H4 (cell line): ENCODE measurements around the gene ERAL1. TPM values are rescaled to one million over a fixed set of nuclear protein-coding genes. Genes with fewer than 3 reads are reported as not detected.
"Not testable (repeated sequence)": the region's sequence is repeated elsewhere in the genome, so short reads cannot be mapped to it uniquely, and the experiment has no call there.

Experiments used
- DNase-seq: peaks from one replicate; pipeline ENCODE4 v3.0.0-alpha.2; 2015; ENCODE audit warnings: low spot score
- total RNA-seq: library from RNA; depleted of rRNA; stranded (reverse); fragments of >200 nt; shearing (Covaris generic); gene quantifications from 2 replicates; pipeline ENCODE4 v1.2.3, GENCODE V29; 2014; rRNA removed

Gene ERAL1
- total RNA-seq: 23.4 and 37.5 TPM in 2 replicates

GRCh38 chr17:28854457-28855335 lies at the start of gene ERAL1:
Gene ERAL1 (plus strand): TSS chr17:28855016. CDS start chr17:28855035, 19 bp downstream.
- peak; percentile 77 for DNase-seq

- DNase-seq: peak; percentile 73
Measured at GRCh38 chr17:28807925-28808634, 46.7 kb upstream of the ERAL1 start.

- no peak for DNase-seq
Measured at GRCh38 chr17:28810437-28810836, 44.4 kb upstream of the ERAL1 start.

- DNase-seq: no peak
Measured at GRCh38 chr17:28811651-28812090, 43.1 kb upstream of the ERAL1 start.

DNA sequence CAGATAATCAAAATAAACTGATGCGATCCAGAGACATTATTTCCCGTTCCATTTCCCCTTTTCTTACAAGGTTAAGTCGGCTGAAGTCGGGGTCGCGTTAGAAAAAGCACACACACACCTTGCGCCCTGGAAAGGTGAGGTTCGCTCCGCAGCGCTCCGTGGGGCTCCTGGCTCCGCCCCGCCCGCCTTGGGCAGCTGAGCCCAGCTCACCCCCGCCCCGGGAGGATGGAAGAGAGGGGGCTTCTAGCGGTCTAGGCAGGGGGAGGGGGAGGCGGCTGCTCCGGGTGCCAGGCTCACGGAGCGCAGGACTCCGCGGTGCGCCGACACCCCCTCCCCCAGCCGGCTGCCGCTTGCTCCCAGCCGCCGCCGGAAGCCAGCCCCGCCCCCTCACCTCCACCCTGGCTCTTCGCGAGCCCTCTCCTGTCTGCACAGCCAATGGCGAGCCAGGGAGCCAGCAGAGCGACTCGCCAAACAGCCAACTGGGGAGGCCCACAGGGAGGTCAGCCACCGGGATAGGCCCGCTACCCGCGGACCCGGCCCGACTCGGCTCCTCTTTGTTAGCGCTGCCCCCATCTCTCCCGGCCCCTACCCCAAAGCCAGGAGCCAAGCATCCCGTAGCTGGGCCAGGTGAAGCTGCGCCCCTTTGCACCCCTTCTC lies 42.6 kb upstream of the ERAL1 start:
- peak; percentile 96 for DNase-seq

- DNase-seq: peak; percentile 31
Measured at GRCh38 chr17:28812748-28813377, 42.0 kb upstream of the ERAL1 start.

- no peak for DNase-seq
Measured at GRCh38 chr17:28816540-28816939, 38.3 kb upstream of the ERAL1 start.

DNA sequence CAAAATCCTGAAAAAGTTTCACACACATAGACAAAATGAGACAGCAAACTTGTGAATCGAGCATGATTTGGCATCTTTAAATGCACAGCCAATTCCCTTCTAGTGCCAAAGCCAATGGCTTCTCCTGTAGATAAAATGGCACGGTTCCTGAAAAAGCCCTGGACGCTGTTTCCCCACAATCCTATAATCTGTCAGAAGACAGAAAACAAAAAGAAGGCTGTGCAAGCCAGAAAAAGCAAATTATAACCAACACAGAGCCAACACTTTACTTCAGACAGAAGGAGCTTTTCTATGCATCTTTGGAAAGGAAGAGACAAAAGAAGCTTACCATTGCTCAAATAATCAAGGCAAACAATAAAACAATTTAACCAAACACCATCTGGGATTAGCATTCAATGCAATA lies 36.0 kb upstream of the ERAL1 start:
- no peak for DNase-seq

- DNase-seq: no peak
Measured at GRCh38 chr17:28819582-28819981, 35.2 kb upstream of the ERAL1 start.

DNA sequence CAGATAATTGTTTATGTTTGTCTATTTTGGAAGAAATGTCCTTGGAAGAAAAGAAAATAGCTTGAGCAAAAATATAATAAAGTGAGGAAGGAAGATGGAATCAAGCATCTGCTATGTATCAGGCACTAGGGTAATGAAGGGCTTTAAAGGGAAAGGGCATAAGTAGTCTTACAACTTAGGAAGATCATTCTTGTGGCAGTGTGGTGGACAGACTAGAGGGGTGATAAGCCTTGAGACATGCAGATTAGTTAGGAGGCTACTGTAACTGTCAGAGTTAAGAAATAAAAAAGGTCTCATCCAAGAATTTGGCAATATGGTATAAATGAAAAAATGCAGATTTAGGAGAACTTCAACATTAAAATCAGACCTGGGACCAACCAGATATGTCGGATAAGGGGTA lies 27.1 kb upstream of the ERAL1 start:
- DNase-seq: no peak

DNA sequence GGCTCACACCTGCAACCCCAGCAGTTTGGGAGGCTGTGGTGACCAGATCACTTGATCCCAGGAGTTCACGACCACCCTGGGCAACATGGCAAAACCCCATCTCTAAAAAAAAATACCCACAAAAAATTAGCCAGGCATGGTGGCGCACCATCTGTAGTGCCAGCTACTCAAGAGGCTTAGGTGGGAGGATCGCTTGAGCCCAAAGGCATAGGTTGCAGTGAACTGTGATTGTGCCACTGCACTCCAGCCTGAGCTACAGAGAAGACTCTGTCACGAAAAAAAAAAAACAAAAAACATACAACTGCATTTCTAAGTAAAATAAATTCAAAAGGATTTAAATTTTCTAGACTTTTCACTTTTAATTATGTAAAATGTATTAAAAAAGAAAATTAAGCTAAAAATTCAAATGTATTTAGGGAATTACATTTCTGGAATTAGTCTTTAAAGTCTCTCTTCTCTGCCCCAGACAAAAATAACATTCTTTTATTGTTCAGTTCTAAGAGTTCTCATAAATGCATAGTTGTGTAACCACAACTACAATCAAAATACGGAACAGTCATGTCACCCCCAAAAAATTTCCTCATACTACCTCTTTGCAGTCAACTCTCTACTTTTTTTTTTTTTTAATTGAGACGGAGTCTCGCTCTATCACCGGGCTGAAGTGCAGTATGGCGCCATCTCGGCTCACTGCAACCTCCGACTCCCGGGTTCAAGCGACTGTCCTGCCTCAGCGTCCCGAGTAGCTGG lies 26.3 kb upstream of the ERAL1 start:
- no peak for DNase-seq

GRCh38 chr17:28834420-28834819 lies 20.4 kb upstream of the ERAL1 start:
- no peak for DNase-seq

- not testable (repeated sequence) for DNase-seq
Measured at GRCh38 chr17:28836541-28836940, 18.3 kb upstream of the ERAL1 start.

DNA sequence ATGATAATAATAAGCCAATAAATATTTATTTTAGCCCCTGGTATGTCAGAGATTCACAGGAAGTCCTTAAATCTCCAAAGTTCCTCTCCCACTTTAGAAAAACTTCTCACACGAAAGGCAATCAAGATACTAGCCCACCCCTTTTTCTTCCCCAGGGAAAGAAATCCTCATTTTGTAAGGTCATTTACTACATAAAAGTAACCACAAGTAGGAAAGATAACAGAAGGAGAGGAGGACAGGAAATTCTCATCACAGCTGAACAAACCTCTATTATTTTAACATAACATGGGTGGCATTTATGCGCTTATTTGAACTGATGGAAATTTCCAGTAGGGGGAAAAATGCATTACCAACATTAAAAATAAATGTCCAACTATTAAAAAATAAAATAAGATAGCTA lies 15.6 kb upstream of the ERAL1 start:
- DNase-seq: no peak

GRCh38 chr17:28841901-28842281 lies 12.9 kb upstream of the ERAL1 start:
- no peak for DNase-seq

- DNase-seq: peak; percentile 69
Measured at GRCh38 chr17:28842282-28843012, 12.4 kb upstream of the ERAL1 start, which contains the start of gene FAM222B. Gene FAM222B (minus strand): TSS chr17:28842790. CDS start chr17:28766667, 76,123 bp downstream.

DNA sequence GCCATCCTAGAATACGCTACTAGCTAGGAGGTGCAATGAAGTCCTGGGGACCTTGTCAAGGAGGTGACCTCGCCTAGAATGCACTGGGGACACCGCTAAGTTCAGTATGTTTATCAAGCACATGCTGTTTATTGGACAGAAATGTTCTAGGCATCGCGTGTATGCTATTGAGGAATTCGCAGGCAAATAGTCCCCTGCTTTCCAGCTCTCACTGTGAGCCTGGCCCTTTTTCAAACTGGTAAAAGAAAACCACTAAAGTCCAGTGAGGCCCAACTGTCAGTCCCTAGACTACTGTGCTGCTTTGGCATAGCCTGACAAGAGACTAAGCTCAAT lies 11.0 kb upstream of the ERAL1 start:
- no peak for DNase-seq

DNA sequence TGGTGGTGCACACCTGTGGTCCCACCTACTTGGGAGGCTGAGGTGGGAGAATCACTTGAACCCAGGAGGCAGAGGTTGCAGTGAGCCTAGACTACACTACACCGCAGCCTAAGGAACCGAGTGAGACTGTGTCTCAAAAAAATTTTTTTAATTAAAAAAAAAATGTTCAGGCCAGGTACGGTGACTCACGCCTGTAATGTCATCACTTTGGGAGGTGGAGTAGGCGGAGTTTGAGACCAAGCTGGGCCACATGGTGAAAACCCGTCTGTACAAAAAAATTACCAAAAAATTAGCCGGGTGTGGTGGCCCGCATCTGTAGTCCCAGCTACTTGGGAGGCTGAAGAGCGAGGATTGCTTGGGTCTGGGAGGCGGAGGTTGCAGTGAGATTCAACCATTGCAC lies 8.6 kb upstream of the ERAL1 start:
- DNase-seq: no peak

DNA sequence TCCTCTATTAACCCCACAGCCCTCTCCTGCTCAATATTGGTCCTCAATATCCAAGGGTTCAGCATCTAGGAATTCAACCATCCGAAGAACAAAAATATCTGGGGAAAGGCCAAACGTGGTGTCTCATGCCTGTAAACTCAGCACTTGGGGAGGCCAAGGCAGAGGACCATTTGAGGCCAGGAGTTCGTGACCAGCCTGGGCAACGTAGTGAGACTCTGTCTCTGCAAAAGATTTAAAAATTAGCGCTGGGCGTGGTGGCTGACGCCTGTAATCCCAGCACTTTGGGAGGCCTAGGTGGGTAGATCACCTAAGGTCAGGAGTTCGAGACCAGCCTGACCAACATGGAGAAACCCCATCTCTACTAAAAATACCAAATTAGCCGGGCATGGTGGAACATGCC lies 8.1 kb upstream of the ERAL1 start:
- not testable (repeated sequence) for DNase-seq

GRCh38 chr17:28848667-28849066 lies 6.1 kb upstream of the ERAL1 start:
- DNase-seq: not testable (repeated sequence)
